SK-N-MC (cell line): Measurements from ENCODE around the gene PRKCB.

Source experiments
- DNase-seq: peaks from one replicate; pipeline ENCODE4 v3.0.0-alpha.2; 2011; ENCODE audit warnings: low read depth, low spot score
- H3K27ac ChIP-seq: fragments of 200-600 bp; sonication (generic); 2 replicates; pipeline ENCODE4 v1.5.1; 2016; ENCODE audit warnings: mixed run types
- H3K36me3 ChIP-seq: fragments of 200-600 bp; sonication (generic); 2 replicates; pipeline ENCODE4 v1.6.1; 2017; ENCODE audit warnings: antibody characterized with exemption, low read length, mixed read lengths; ENCODE audit not compliant: insufficient read depth
- H3K4me3 ChIP-seq: fragments of 200-600 bp; sonication (generic); 2 replicates; pipeline ENCODE4 v1.5.1; 2016
- H3K9ac ChIP-seq: fragments of 200-600 bp; sonication (generic); 2 replicates; pipeline ENCODE4 v1.8.0; 2017; ENCODE audit warnings: mixed run types, mixed read lengths; ENCODE audit not compliant: insufficient read length
- H3K9me3 ChIP-seq: fragments of 200-600 bp; sonication (generic); 2 replicates; pipeline ENCODE4 v1.6.1; 2017; ENCODE audit warnings: low read depth, mild to moderate bottlenecking, antibody characterized with exemption, low read length, moderate library complexity, mixed read lengths
- EZH2 ChIP-seq: fragments of 200-600 bp; sonication (generic); IDR thresholded peaks from one replicate; pipeline ENCODE4 v1.6.1; 2017; ENCODE audit warnings: antibody characterized with exemption
- FOXP2 ChIP-seq: optimal IDR thresholded peaks from 2 replicates; pipeline ENCODE3; 2011; ENCODE audit warnings: mild to moderate bottlenecking, moderate library complexity; ENCODE audit not compliant: insufficient read depth; ENCODE audit errors: extremely low read length, control extremely low read depth
- POLR2AphosphoS5 ChIP-seq: IDR thresholded peaks from 2 replicates; pipeline ENCODE4 v1.6.1; 2012; ENCODE audit warnings: mild to moderate bottlenecking, low read depth, low read length, borderline replicate concordance

PRKCB gene

DNA sequence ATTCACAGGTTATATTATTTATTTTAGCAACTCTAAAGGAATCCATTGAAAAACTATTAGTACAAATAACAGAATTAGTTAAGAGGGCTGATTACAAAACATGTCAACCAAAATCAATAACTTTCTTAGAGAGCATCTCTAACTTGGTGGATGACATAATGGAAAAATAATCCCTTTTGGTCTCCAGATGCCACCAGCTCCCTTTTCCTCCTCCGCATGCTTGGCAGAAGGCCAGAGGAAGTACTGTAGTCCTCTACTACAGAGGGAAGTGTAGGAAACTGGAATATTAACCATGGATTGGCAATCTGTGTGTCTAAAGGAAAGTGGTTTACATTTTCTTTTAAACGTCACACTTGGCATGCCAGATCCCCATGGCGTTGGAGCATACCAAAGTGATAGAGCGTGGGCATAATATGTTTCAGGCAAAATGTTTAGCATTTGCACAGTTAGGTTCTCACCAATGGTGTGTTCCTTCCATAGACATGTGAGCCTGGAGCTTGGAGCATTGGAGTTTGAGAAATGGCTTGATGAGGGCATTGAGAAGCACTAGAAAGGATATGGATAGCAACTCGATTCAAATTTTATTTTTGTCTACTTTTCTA is 106.3 kb downstream of the PRKCB start:
- Histone ChIP-seq H3K4me3 (0 out of 2 replicates have a peak overlapping the region, but pooled peaks have one; percentile 14), H3K9ac (no peak overlapping the region), H3K9me3 (no peaks in the 10 kb centered on the region), H3K27ac (peak overlapping the region; percentile 72), H3K36me3 (no peaks in the 10 kb centered on the region)
- TF ChIP-seq FOXP2 (no peak), POLR2AphosphoS5 (no peak), EZH2 (no peak)
- peak; percentile 73 for DNase-seq

DNA sequence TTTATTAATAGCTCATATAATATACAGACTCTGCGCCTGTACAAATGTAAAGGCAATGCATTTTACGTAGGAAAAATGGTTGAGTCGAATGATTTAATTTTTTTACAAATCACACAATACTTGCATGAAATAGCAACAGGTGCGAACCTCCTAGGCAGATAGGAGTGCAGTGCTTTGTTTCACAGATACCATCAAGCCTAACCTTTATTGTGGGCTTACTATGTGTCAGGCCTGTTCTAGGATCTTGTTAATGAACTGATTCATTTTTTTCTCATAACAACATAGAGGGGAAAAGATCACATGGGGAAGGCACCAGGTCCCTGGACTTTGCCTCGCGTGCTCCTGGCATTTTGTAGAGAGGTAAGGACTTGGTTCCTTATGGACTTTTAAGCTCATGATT is 107.8 kb downstream of the PRKCB start:
- no peak for DNase-seq
- no peak for TF ChIP-seq POLR2AphosphoS5
- no peaks in the 10 kb centered on the region for H3K9me3 ChIP-seq
- H3K36me3 ChIP-seq: no peaks in the 10 kb centered on the region
- H3K27ac ChIP-seq: no peak overlapping the region
- H3K9ac ChIP-seq: no peak overlapping the region
- H3K4me3 ChIP-seq: no peak overlapping the region

DNA sequence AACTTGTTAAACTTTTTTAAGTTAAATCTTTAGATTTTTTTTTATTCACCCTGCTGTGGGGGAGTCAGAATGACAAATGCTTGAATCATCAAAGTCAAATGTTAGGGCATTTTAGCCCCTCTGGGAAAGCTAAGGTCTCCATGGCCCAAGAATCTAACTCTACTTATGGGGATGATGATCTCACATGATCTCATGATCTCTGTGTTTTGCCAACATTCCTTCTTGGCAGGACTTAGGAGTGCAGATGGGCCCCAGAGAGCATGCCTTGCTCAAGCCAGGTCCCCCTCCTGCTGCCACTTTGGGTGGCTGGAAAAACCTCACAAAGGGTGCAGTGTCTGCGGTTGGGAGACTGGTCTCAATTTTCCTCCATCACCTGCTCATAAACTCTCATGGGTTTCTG is 108.6 kb downstream of the PRKCB start:
- Histone ChIP-seq H3K9ac (no peak overlapping the region), H3K4me3 (no peak overlapping the region), H3K9me3 (no peaks in the 10 kb centered on the region), H3K27ac (no peak overlapping the region), H3K36me3 (no peaks in the 10 kb centered on the region)
- TF ChIP-seq FOXP2 (no peak), POLR2AphosphoS5 (no peak), EZH2 (no peak)
- no peak for DNase-seq

DNA sequence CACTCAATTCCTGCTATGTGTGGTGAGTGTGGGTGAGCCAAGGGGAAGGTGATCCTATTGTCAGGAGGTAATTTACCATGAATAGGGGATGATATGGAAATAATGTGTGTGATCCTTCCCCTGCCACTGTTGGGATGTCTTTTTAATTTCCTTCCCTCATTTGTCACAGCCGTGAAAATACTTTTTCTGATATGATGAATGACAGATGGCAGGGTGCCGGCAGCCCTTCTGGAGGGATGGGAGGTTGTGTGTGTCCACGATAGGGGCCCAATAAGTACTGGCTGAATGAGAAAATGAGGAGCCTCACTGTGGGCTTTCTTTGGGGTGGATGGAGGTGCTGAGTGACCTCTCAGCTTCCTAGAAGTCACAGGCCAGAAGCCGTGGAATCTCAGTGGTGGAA is 109.5 kb downstream of the PRKCB start:
- Histone ChIP-seq H3K9me3 (no peaks in the 10 kb centered on the region), H3K4me3 (no peak overlapping the region), H3K36me3 (no peaks in the 10 kb centered on the region), H3K27ac (0 out of 2 replicates have a peak overlapping the region, but pooled peaks have one; percentile 0), H3K9ac (no peak overlapping the region)
- TF ChIP-seq POLR2AphosphoS5 (no peak), EZH2 (no peak)
- DNase-seq: no peak

DNA sequence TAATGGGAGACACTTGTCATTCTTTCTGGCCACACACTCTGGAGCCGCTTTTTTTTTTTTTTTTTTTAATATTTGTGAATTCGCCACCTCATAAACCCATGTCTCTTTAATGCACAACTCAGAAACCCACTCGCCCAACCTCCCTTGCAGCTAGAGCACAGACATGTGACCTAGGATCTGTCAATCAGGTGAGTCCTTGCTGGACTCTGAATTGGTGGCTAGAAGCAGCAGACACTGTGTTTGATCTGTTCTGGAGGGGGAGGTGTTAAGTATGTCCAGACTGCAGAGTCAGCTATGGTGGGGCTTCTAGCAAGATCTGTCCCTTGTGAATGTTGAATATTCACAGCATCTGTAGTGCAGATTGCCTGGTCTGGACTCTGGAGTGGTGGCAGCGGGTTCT is 112.1 kb downstream of the PRKCB start:
- no peak for DNase-seq
- H3K9me3 ChIP-seq: no peaks in the 10 kb centered on the region
- H3K4me3 ChIP-seq: no peak overlapping the region
- no peak overlapping the region for H3K9ac ChIP-seq
- H3K36me3 ChIP-seq: no peaks in the 10 kb centered on the region
- TF ChIP-seq POLR2AphosphoS5 (no peak), FOXP2 (no peak), EZH2 (no peak)
- H3K27ac ChIP-seq: peak overlapping the region; percentile 30; the same call in 1 of the 2 replicates

DNA sequence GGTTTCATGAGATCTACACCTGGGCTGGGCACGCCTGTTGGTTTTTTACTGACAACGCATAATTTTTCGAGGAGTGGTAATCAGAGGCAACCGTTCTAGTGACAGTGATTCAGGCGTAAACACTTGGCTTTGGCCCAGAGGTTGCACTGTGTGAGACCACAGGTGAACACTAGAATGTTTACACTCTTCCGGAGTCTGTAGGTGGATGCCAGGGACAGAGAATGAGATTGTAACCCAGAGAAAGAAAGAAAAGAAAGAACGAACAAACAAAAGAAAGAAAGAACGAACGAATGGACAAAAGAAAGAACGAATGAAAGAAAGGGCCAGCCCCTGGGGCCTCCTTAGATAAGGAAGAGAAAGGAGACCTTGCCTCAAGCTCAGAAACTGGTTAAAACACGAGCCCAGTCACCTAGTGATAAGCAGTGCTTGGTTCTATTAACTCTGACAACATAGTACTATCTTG is 113.2 kb downstream of the PRKCB start:
- Histone ChIP-seq H3K9ac (no peak overlapping the region), H3K9me3 (no peaks in the 10 kb centered on the region), H3K4me3 (no peak overlapping the region), H3K27ac (peak overlapping the region; percentile 99), H3K36me3 (no peaks in the 10 kb centered on the region)
- TF ChIP-seq POLR2AphosphoS5 (no peak), EZH2 (no peak), FOXP2 (no peak)
- no peak for DNase-seq

DNA sequence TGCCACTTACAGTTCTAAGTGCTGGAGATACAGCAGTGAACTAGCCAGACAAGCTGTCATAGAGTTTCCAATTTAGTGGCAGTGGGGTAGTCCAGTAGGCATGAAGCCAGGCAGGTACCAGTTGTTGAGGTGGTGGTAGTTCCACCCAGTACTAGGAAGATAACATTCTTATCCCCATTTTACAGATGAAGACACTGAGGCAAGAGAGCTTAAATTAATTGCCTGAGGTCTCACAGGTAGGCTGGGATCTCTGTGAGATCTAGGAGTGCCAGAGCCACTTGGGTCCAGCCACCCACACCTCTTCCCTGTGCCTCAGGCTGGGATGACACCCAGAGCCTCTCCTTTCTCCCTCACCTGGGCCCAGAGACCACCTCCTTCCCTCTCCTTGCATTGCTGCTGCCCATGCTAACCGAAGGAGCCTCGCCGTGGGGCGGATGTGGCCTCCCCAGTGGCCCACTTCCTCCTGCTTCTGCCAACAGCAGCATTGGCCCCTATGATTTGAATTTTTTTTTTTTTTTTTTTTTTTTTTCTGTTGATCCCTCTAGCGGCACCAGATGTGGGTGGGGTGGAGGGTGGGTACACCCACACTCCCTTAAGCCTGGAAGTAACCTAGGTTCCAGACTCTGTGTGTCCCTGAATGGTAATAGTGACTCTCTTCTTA is 114.0 kb downstream of the PRKCB start:
- Histone ChIP-seq H3K36me3 (no peaks in the 10 kb centered on the region), H3K4me3 (no peak overlapping the region), H3K27ac (peak overlapping the region; percentile 99), H3K9ac (no peak overlapping the region), H3K9me3 (no peaks in the 10 kb centered on the region)
- TF ChIP-seq POLR2AphosphoS5: no peak
- no peak for TF ChIP-seq FOXP2
- TF ChIP-seq EZH2: no peak
- no peak for DNase-seq

DNA sequence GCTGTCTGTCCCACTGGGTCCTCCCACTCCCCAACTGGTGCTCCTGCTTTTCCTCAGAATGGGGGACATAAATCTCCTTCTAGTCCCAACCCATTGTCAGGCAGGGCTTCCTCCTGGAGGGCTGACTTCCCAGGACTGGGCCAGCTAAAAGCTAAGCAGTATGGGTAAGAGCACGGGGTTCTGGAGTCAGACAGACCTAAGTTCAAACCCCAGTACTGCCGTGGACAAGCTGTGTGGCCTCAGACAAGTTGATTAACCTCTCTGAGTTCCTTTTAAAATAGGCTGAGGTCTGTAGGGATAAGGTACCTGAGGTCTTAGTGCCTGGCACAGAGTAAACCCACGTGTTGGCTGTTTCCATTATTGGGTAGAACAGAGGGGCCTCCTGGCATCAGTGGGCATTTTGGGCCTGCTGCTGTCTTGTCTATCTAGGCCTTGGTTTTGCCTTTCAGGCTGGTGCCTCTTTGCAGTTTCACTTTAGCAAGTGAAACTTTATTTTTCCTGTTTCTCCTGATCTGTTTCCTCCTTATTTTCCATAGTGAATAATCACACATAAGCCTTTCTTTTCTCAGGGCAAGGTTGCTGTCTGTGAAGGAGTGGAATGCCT is 114.6 kb downstream of the PRKCB start:
- Histone ChIP-seq H3K36me3 (no peaks in the 10 kb centered on the region), H3K4me3 (no peak overlapping the region), H3K9me3 (no peaks in the 10 kb centered on the region), H3K9ac (peak overlapping the region; percentile 6), H3K27ac (peak overlapping the region; percentile 99)
- no peak for DNase-seq
- no peak for TF ChIP-seq FOXP2
- no peak for TF ChIP-seq POLR2AphosphoS5
- no peak for TF ChIP-seq EZH2
